SK-MEL-5 (cell line): ENCODE measurements around the gene RNF126. TPM values are rescaled to one million over a fixed set of nuclear protein-coding genes. Genes with fewer than 3 reads are reported as not detected.
A peak's percentile ranks its signal among the peaks of the same experiment; 100 is the strongest.
"Not testable (repeated sequence)": the region's sequence is repeated elsewhere in the genome, so short reads cannot be mapped to it uniquely, and the experiment has no call there.

Experiments
- DNase-seq: peaks from one replicate; pipeline ENCODE4 v3.0.0-alpha.2; 2016; ENCODE audit warnings: low read depth, low spot score
- in situ Hi-C: cut with HindIII; loops from 2 replicates; pipeline ENCODE4 v1.10.0; 2016; ENCODE audit warnings: low sequenced_read_pairs, high pct_unique_total_duplicates, low pct_unique_long_range_greater_than_20kb
- total RNA-seq: library from RNA; depleted of rRNA; stranded (reverse); fragments of >200 nt; shearing (Covaris generic); gene quantifications from 2 replicates; pipeline ENCODE4 v1.2.3, GENCODE V29; 2014

Gene RNF126
- total RNA-seq, 1 experiment from 2014 or later = 29.6 TPM

DNA sequence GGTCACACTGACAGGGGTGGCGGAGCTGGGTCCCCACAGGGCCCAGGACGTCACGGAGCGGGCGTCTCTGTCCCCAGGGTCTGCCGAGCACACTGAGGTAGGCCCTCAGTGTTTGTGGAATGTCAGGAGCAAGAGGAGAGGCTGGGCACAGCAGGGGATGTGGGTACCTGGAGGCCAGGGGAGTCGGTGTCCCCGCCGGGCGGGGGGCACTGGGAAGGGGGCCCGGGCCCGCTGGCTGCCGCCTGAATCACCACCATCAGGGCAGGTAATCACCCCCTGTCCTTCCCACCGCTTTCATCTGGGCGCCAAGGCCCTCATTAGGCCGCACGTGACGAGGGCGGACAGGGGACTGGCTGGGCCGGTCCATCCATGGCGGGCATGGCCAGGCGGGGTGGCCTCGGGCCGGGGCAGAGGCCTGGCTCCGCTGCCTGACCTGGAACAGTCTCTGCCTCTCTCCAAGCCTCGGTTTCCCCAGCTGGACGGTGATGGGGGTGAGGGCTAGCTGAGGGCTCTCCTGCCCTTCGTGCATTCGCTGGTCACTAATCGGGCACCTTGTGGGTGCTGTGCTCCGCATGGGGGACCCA, 22.3 kb downstream of the RNF126 start:
- no peak for DNase-seq
- in situ Hi-C loops = no loop called here

DNA sequence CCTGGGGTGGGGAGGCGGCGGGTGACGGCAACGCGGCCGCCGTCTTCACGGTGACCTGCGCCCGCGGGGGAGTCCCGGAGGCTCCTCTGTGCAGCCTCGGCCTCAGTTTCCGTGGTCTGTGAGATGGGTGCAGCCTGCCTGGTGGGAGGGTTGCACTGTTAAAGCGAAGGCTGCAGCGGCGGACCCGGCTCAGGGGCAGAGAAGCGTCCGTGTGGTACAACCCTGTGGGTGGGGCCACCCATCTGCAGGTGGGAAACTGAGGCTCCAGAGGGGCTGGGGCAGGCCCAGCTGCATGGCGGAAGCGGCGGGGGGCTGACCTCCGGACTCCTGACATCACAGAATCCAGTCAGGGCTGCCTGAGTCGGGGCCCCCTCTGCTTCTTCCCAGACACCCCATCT, 22.9 kb downstream of the RNF126 start:
- DNase-seq = no peak
- in situ Hi-C loops = no loop called here

DNA sequence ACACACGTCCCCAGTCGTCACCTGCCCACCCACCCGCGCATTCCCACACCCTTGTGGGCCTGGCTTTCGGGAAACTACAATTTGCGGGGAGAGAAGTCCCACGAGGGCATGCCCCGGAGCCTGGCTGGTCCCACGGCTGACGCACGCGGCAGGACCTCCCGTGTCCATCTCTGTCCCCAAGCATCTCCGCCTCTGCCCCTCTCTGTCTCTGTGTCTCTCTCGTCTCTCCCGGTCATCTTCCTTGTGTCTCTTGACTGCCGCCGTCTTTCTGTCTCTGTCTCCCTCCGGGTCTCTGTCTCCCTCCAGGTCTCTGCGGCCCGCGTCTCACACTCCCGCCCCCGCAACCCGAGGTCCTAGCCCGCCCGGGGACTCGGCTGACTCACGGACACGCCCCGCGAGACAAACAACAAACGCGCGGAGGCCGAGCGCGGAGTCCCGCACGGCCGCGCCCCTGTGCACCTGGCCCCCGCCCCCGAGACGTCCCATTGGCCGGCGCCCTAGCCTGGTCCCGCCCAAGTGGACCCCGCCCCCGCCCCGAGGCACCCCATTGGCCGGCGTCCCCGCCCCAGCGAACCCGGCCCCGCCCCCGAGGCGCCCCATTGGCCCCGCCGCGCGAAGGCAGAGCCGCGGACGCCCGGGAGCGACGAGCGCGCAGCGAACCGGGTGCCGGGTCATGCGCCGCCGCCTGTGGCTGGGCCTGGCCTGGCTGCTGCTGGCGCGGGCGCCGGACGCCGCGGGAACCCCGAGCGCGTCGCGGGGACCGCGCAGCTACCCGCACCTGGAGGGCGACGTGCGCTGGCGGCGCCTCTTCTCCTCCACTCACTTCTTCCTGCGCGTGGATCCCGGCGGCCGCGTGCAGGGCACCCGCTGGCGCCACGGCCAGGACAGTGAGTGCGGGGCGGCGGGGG, 23.5 kb downstream of the RNF126 start, which contains the start of gene FGF22:
Gene FGF22 (plus strand): TSS at position 627 of the 908 bp plus-strand sequence. CDS start 47 bp downstream, at position 674.
- in situ Hi-C loops = no loop called here
- DNase-seq = peak; percentile 80

DNA sequence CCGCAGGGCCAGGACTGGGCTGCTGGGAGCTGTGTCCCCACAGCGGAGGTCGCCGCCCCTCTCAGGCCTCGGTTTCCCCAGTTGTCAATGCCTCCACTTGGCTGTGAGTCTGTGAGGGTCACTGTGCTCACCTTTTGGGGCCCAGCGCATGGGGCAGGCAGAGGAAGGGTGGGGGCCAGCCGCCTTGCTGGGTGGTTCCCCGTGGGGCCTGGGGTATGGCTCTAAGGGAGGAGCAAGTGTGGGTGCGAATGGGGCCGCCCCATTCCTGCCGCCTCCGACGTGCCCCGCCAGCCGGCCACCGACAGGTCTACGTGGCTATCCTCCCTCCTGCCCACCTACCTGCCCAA, 24.1 kb downstream of the RNF126 start:
- DNase-seq = no peak
- in situ Hi-C loops = no loop called here

DNA sequence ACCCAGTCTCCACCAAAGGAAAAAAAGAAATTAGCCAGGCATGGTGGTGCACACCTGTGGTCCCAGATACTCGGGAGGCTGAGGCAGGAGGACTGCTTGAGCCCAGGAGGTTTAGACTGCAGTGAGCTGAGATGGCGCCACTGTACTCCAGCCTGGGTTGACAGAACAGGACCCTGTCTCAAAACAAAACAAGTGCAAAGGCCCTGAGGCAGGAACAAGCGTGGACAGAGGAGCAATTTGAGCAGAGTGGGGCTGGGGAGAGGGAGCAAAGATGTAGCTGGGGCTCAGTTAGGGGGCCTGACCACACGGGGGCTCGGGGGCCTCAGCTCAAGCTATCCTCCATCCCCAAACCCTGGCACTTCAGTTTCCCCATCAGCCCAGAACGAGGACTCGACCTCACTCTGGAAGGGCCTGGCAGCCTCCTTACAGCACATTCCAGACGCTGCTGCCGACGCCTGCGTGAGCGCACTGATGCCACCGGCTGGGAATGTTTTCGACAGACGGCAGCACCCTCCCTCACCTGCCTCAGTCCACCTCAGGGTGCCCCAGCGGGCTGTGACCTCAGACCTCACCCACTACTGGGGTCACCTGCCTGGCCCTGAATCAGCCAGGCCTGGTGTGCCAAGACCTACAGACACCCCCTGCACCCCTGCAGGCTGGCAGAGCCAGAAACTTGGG, 27.9 kb downstream of the RNF126 start:
- in situ Hi-C loops = no loop called here
- DNase-seq = no peak

DNA sequence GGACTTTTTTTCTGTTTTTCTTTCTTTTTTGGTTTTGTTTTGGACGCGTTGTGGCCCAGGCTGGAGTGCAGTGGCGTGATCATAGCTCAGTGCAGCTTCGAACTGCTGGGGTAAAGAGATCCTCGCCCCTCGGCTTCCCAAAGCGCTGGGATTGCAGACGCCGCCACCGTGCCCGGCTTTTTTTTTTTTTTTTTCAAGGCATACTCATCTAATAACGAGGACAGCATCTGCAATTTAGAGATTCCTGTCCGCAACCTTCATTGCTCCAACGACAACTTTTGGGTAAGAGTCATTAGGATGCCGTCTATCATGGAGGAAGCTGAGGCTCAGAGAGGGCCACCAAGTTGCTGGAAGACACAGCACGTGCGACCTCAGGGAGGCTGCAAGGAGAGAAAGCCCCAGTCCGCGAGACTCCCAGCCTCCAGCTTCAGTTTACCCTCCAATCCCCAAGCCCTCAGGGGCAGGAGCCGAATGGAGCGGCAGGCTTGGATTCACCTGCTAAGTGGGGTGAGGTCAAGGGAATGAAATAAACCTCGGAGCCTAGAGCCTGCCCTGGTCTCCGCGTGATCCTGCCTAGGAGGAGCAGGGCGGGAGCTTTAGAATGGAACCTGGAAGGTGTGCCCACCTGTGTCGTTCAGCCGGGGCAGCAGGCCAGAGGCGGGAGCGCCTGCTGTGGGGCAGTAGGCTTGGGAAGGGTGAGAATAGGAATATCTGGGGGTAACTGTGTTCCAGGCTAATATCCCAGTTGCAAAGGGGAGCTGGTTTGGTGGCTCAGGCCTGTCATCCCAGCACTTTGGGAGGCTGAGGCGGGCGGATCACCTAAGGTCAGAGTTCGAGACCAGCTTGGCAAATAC, 29.0 kb downstream of the RNF126 start:
- no peak for DNase-seq

DNA sequence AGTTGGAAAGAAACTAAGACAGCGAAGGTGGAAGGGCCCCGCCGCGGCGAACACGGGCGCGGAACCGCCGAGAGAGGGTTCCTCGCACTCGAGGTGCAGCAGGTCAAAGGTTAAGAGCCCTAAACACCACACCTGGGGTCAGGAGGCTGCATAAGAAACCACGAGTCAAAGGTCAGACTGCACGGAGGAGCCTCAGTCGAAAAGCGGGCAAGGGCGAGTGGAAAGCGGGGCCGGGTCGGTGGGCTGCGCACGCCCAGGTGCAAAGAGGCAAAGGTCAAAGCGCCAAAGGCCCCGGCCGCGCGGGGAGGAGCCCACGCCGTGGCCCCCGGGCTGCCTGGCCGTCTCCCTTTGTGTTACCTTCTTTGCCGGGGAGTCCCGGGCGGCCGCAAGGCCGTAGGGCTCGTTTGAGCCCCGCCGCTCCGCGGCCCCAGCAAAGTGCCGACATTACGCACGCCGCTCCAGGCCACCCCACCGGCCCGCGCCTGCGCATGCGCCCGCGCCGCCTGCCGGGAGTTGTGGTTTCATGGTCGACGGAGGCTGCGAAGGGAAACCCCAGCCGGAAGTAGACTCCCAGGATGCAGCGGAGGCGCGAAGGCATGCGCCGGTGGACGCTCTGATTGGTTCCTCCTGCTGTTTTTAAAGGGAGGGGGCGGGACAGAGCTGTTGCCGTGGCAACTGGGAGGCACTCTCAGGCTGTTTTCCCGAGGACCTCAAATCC, 29.8 kb downstream of the RNF126 start, which contains the start of gene POLRMT:
Gene POLRMT (minus strand): TSS at position 470 of the 718 bp plus-strand sequence. CDS start 25 bp downstream, at position 445.
- in situ Hi-C loops = no loop called here
- DNase-seq = peak; percentile 96

More for the DNA sequence above, 29.0 kb downstream of the RNF126 start:
- in situ Hi-C loops = no loop called here

DNA sequence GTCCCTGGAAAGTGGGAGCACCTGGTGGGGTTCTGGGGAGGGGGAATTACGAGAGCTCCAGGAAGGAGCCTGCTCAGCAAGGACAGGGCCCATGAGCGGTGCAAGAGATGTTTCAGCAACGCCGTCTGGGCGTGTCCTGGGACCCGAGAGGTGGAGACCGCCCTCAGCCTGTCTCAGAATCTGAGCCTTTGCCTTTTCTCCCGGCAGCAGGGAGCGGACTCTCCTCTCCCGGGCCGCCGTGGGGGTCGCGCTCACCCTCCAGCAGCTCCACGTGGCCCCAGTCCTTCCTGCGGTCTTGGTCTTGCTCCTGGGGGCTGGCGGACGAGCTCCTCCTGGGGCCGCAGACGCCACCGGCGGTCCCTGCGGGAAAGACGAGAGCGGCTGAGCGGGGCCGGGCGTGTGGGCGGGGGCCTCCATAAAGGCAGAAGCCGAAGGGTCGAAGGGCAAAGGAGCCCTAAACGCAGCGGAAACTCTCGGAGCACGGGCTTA, 30.4 kb downstream of the RNF126 start:
- peak; percentile 39 for DNase-seq
- in situ Hi-C loops = no loop called here

DNA sequence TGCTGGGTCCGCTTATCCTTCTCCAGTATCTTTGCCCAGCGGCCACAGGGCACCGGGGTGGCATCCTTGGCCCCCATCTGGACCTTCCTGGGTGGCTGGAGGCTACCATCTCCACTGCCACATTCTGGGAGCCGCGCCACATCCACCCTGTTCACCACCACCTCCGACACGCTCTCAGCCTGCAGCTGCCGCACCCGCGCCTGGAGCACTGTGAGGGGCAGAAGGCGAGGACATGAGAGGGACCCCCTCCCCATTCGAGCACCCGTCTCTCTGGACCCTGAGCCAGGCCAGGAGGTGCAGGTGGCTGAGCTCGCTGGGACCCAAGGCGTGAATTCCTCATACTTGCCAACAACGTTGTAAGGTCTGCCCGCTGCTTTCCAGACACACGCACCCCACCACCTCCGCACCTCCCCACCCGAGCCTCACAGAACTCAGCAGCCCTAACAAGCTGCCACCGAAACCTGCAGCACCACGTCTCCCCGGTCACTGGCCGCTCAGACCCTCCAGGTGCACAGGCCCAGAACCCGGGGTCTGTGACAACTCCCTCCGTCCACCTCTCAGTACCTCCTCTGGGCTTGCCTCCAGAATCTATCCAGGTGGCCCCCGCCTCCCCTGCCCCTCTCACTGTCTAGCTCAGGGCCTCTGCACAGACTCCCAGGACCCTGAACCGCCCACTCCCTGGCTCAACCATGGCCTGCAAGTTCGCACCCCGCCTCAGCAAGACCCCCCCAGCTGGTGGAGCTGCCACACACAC, 32.9 kb downstream of the RNF126 start:
- no peak for DNase-seq
- in situ Hi-C loops = no loop called here

DNA sequence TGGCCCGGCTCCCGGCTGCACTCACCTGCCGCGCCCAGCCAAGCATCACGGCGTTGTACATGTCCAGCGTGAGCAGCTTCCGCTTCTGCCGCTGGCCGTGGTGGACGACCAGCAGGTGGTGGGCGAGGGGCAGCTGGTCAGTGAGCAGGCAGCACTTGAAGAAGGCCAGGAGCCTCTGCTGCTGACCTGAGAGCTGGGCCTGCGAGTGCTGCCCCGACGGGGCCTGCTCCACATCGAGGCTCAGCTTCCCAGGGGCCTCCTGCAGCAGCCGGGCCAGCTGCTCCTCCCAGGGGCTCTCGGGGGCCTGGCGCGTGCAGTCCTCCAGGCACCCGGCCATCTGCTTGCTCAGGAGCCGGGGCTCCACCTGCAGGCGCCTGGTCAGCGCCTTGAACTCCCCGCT, 33.5 kb downstream of the RNF126 start:
- DNase-seq, in situ Hi-C loops: not testable (repeated sequence)

DNA sequence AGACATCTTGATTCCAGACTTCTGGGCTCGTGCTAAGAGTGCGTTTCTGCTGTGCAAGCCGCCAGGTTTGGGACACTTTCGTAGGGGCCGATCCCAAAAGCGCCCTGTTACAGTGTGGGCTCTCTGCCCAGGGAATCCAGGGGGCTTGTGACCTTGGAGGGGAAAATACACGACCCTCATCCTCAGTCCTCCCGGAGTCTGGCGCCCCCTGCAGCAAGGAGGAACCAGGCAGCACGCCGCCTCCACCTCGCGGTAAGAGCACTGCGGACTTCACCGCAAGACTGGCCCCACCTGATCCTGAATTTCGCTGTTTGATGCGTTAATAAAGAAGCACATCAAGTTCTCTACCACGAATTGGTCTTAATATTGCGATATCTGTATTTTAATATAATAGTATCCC, 34.8 kb downstream of the RNF126 start:
- DNase-seq = no peak
- in situ Hi-C loops = no loop called here

DNA sequence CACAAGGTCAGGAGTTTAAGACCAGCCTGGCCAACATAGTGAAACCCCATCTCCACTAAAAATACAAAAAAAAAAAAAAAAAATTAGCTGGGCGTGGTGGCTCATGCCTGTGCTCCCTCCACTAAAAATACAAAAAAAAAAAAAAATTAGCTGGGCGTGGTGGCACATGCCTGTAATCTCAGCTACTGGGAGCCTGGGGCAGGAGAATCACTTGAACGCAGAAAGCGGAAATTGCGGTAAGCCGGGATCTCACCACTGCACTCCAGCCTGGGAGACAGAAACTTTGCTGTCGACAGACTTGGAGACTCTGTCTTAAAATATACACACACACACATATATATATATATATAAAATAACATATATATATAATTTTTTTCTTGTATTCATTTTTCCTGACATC, 36.4 kb downstream of the RNF126 start:
- in situ Hi-C loops, DNase-seq: not testable (repeated sequence)

DNA sequence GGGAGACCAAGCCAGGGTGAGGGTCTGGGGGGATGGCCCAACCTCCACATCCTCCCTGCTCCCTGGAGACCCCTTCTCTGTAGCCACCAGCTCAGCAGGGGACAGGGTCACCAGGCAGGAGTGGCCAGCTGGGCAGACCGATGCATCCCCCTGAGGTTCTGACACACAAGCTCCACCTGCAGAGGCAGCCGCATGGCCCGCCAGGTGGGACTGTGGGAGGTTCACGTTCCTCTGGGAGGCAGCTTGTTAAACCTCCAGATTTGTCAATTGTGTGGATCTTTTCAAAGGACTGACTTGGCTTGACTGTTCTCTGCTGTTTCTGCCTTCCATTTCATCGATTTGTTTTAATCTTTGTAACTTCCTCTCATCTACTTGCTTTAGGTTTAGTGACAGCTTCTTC, 37.8 kb downstream of the RNF126 start:
- no peak for DNase-seq
- in situ Hi-C loops = no loop called here

DNA sequence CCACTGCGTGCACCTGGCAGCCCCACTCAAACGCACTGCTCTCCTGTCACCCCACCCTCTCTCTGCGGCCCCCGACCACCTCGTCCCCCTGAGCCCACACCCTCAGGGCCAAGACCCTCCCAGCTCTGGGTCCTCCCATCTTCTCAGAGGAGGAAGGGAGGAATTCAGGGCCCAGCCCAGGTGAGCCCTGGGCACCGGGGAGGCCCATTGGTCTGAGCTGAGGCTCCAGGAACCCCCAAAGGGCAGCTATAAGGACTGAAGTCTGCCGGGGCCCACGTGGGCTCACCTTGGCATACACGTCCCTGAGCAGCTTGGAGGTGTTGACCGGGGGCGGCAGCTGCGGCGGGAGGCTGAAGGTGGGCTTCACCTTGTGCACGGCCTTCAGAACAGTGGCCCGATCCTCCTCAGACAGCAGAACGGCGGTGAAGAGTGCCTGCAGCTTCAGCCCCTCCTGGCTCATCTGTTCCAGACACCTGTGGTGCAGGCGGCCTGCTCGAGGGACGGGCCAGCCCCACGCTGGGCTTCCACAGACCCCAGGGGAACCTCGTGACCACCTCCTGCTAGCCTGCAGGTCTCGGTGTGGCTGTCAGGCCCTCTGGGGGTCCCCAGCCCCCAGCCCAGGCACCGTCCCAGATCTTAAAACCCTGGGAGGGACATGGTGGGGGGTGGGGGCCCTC, 38.4 kb downstream of the RNF126 start:
- DNase-seq = no peak
- in situ Hi-C loops = no loop called here

DNA sequence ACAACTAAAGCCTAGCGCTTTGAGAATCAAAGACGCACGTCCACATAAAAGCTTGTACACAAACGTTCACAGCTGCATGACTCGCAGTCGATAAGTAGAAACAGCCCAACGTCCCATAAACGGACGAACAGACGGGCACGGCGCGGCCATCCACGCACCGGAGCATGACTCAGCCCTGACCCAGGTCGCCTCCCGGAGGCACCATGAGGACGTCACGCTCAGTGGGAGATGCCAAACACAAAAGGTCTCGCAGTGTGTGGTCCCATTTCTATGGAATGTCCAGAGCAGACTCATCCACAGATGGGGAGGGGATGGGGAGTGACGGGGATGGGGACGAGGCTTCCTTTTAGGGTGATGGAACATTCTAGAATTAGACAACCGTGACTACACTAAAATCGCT, 39.0 kb downstream of the RNF126 start:
- in situ Hi-C loops = no loop called here
- no peak for DNase-seq
